BLaER1 treated with 17β-estradiol and CSF1 and Interleukin-3, amounts not matched to agents 10 nM and 100 nM (cell line): ENCODE data around the gene BTBD2.
"Not testable (repeated sequence)": the region's sequence is repeated elsewhere in the genome, so short reads cannot be mapped to it uniquely, and the experiment has no call there.

ENCODE experiments used
- H3K27ac ChIP-seq, 11 experiments: shearing (Covaris generic); formaldehyde crosslinking; 2 replicates each; pipeline ENCODE4 v1.8.1; 2022
- H3K27me3 ChIP-seq, 11 experiments: shearing (Covaris generic); formaldehyde crosslinking; 2 replicates each; pipeline ENCODE4 v1.8.1; 2022
- H3K36me3 ChIP-seq, 11 experiments: shearing (Covaris generic); formaldehyde crosslinking; 2 replicates each; pipeline ENCODE4 v1.8.1; 2022
- H3K4me1 ChIP-seq, 10 experiments: shearing (Covaris generic); formaldehyde crosslinking; 2 replicates each; pipeline ENCODE4 v1.8.1; 2022
- H3K4me2 ChIP-seq, 11 experiments: shearing (Covaris generic); formaldehyde crosslinking; 2 replicates each; pipeline ENCODE4 v1.8.1; 2022
- H3K4me3 ChIP-seq, 10 experiments: shearing (Covaris generic); formaldehyde crosslinking; 2 replicates each; pipeline ENCODE4 v1.8.1; 2022
- H3K9ac ChIP-seq, 11 experiments: shearing (Covaris generic); formaldehyde crosslinking; 2 replicates each; pipeline ENCODE4 v1.8.1; 2022
- H3K9me3 ChIP-seq, 11 experiments: shearing (Covaris generic); formaldehyde crosslinking; replicated peaks in 1 of 11; 2 replicates each; pipeline ENCODE4 v1.8.1; 2022
- H4K20me1 ChIP-seq, 11 experiments: shearing (Covaris generic); formaldehyde crosslinking; 2 replicates each; pipeline ENCODE4 v1.8.1; 2022
- Cebpa-rat ChIP-seq, 11 experiments: shearing (Covaris generic); IDR thresholded peaks; 2 replicates each; pipeline ENCODE4 v1.8.1; 2022

The BTBD2 gene

GRCh38 chr19:1989513-1990229 lies 25.8 kb downstream of the BTBD2 start:
- H3K9me3 ChIP-seq = no peaks in the 10 kb centered on the region
- TF ChIP-seq Cebpa-rat (IDR thresholded peaks at IDR 0.05) = no peak
- peaks cover 72 to 96% (median 94%) of the 10 kb centered on the region in 11 experiments for H3K36me3 ChIP-seq
- H4K20me1 ChIP-seq = peaks cover 10 to 71% (median 48%) of the 10 kb centered on the region in 11 experiments; a peak in 18 of 22 replicates
- H3K27me3 ChIP-seq = no peaks in the 10 kb centered on the region
- no peak overlapping the region for H3K4me3 ChIP-seq
- no peak overlapping the region for H3K9ac ChIP-seq
- no peak overlapping the region for H3K27ac ChIP-seq
- H3K4me2 ChIP-seq = no peak overlapping the region
- no peaks in the 10 kb centered on the region for H3K4me1 ChIP-seq

- H3K36me3 ChIP-seq = peaks cover 79 to 96% (median 92%) of the 10 kb centered on the region in 11 experiments
- not testable (repeated sequence) for H3K9ac ChIP-seq, H3K4me3 ChIP-seq, H3K4me1 ChIP-seq, H3K27me3 ChIP-seq, H3K9me3 ChIP-seq, H3K4me2 ChIP-seq, H3K27ac ChIP-seq
- H4K20me1 ChIP-seq = peaks cover 12 to 78% (median 48%) of the 10 kb centered on the region in 11 experiments; a peak in 18 of 22 replicates
Measured at GRCh38 chr19:1988464-1988863, 27.1 kb downstream of the BTBD2 start.

GRCh38 chr19:1987197-1988187 lies 28.0 kb downstream of the BTBD2 start:
- Histone ChIP-seq H3K4me3 (no peak overlapping the region), H3K4me1 (no peaks in the 10 kb centered on the region), H3K27me3 (no peaks in the 10 kb centered on the region), H3K9me3 (no peaks in the 10 kb centered on the region), H4K20me1 (peaks cover 12 to 78% (median 51%) of the 10 kb centered on the region in 11 experiments; a peak in 18 of 22 replicates), H3K4me2 (no peak overlapping the region), H3K9ac (no peak overlapping the region), H3K27ac (no peak overlapping the region), H3K36me3 (peaks cover 76 to 98% (median 93%) of the 10 kb centered on the region in 11 experiments)
- TF ChIP-seq Cebpa-rat (IDR thresholded peaks at IDR 0.05) = no peak

GRCh38 chr19:1986357-1987162 lies 29.0 kb downstream of the BTBD2 start:
- H3K9me3 ChIP-seq = no peaks in the 10 kb centered on the region

GRCh38 chr19:1985588-1986356 lies 29.7 kb downstream of the BTBD2 start:
- Histone ChIP-seq H3K9ac (no peak overlapping the region), H3K4me1 (peaks cover 0 to 9% (median 0%) of the 10 kb centered on the region in 10 experiments; a peak in 1 of 20 replicates), H3K9me3 (no peaks in the 10 kb centered on the region), H3K27ac (no peak overlapping the region), H3K36me3 (peaks cover 83 to 98% (median 94%) of the 10 kb centered on the region in 11 experiments), H4K20me1 (peaks cover 12 to 84% (median 55%) of the 10 kb centered on the region in 11 experiments; a peak in 19 of 22 replicates), H3K4me2 (no peak overlapping the region), H3K4me3 (no peak overlapping the region), H3K27me3 (no peaks in the 10 kb centered on the region)
- TF ChIP-seq Cebpa-rat (IDR thresholded peaks at IDR 0.05) = no peak

More at GRCh38 chr19:1986357-1987162, 29.0 kb downstream of the BTBD2 start:
- Histone ChIP-seq H3K36me3 (peaks cover 83 to 98% (median 94%) of the 10 kb centered on the region in 11 experiments), H3K4me2 (no peak overlapping the region), H3K27me3 (no peaks in the 10 kb centered on the region), H3K27ac (no peak overlapping the region), H3K4me3 (no peak overlapping the region), H4K20me1 (peaks cover 12 to 84% (median 55%) of the 10 kb centered on the region in 11 experiments; a peak in 18 of 22 replicates), H3K9ac (no peak overlapping the region), H3K4me1 (peaks cover 0 to under 1% (median 0%) of the 10 kb centered on the region in 10 experiments; a peak in 1 of 20 replicates)
- TF ChIP-seq Cebpa-rat (IDR thresholded peaks at IDR 0.05) = no peak

- Histone ChIP-seq H3K4me1 (peaks cover 0 to 9% (median 0%) of the 10 kb centered on the region in 10 experiments; a peak in 1 of 20 replicates), H3K27ac (no peak overlapping the region), H4K20me1 (peaks cover 12 to 83% (median 49%) of the 10 kb centered on the region in 11 experiments; a peak in 18 of 22 replicates), H3K4me3 (no peak overlapping the region), H3K9me3 (no peaks in the 10 kb centered on the region), H3K36me3 (peaks cover 83 to 98% (median 94%) of the 10 kb centered on the region in 11 experiments), H3K27me3 (no peaks in the 10 kb centered on the region), H3K9ac (no peak overlapping the region), H3K4me2 (no peak overlapping the region)
- no peak for TF ChIP-seq Cebpa-rat (IDR thresholded peaks at IDR 0.05)
Measured at GRCh38 chr19:1984357-1984756, 31.2 kb downstream of the BTBD2 start.

GRCh38 chr19:1981253-1981652 lies 34.3 kb downstream of the BTBD2 start:
- Histone ChIP-seq H3K27me3 (no peaks in the 10 kb centered on the region), H3K36me3 (peaks cover 71 to 97% (median 83%) of the 10 kb centered on the region in 11 experiments), H3K4me3 (no peak overlapping the region), H4K20me1 (peaks cover 15 to 76% (median 45%) of the 10 kb centered on the region in 11 experiments; a peak in 21 of 22 replicates), H3K9me3 (no peaks in the 10 kb centered on the region), H3K4me2 (no peak overlapping the region), H3K9ac (0 out of 22 replicates have a peak overlapping the region, but pooled peaks of 1 of the 11 experiments have one; percentile 26), H3K27ac (0 out of 22 replicates have a peak overlapping the region, but pooled peaks of 2 of the 11 experiments have one; percentile 14 to 26), H3K4me1 (peaks cover 0 to 9% (median 2%) of the 10 kb centered on the region in 10 experiments; a peak in 5 of 20 replicates)
- no peak for TF ChIP-seq Cebpa-rat (IDR thresholded peaks at IDR 0.05)

- Histone ChIP-seq H3K4me1 (peaks cover 0 to 9% (median 2%) of the 10 kb centered on the region in 10 experiments; a peak in 5 of 20 replicates), H3K9ac (no peak overlapping the region), H3K27ac (no peak overlapping the region), H3K4me3 (no peak overlapping the region), H3K9me3 (no peaks in the 10 kb centered on the region), H3K36me3 (peaks cover 70 to 97% (median 83%) of the 10 kb centered on the region in 11 experiments), H4K20me1 (peaks cover 20 to 76% (median 48%) of the 10 kb centered on the region in 11 experiments; a peak in 21 of 22 replicates), H3K27me3 (no peaks in the 10 kb centered on the region), H3K4me2 (no peak overlapping the region)
- no peak for TF ChIP-seq Cebpa-rat (IDR thresholded peaks at IDR 0.05)
Measured at GRCh38 chr19:1980809-1981181, 34.7 kb downstream of the BTBD2 start.
